ENCODE measurements around the gene APPL1. TPM values are rescaled to one million over a fixed set of nuclear protein-coding genes. Genes with fewer than 3 reads are reported as not detected.
A peak's percentile ranks its signal among the peaks of the same experiment; 100 is the strongest.

APPL1 gene
- total and polyA plus RNA-seq, 9 of the 15 experiments (the other 6 are each of a cell fraction or from before 2014, with no cell fraction given) = 2.8 to 12.3 (median 7.1) TPM

DNA sequence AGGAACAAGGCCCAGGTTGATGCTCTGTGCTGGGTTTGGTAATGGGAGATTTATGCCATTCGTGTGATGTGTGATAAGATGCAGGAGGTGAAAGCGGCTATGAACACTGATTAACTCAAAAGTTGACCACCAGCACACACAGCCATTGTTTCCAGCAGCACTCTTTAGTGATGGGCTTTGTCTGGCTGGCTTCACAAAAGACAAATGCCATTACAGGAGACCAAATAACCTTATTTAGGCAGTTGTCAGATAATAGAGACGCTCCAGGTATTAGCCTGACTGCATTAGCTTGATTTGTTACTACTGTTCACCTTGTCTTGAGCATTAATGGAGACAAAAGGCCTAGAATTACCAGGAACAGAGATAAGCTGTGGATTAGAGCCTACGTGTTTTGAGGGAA, 32.9 kb upstream of the APPL1 start (continued):
- TF ChIP-seq CTCF (IDR thresholded peaks at IDR 0.05 in 2 of 3, conservative IDR thresholded peaks at IDR 0.05 in 1 of 3; ENCODE audit: insufficient read depth in 2 of 3, low read depth in 1 of 3, low read length in 3 of 3) (no peak), TFAM (CRISPR knock-in tag; conservative IDR thresholded peaks at IDR 0.05) (no peak), ATF1 (CRISPR knock-in tag; IDR thresholded peaks at IDR 0.05) (no peak), ATF1 (tag; IDR thresholded peaks at IDR 0.05) (no peak)

DNA sequence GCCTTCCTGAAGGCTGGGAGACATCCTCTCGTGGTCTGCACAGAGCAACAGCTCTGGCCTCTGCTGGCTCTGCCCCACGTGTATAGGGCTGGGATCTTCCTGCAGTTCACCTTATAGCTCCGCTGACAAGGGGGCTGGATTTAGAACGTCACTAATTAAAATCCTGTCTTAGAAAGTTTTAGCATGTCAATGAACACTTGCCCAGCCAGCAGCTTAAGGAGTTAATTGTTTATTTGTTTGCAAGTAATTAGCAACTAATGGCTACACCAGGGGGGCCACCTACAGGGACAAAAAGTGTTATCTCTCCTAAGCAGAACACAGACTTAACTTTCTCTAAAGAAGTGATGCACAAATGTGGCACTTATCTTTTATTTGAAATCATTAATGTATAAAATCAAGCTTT, 27.6 kb upstream of the APPL1 start, which contains the start of gene HESX1:
HESX1 (minus strand) TSS at position 84 of the 403 bp plus-strand sequence; CDS start at position 24, 60 bp downstream.
- WGBS (ENCODE audit: insufficient coverage, low coverage, missing lambda C conversion rate) = 6% methylated on average over 4 of the region's 4 CpGs
- intact Hi-C loops (cut with micrococcal nuclease) = no loop called here
- Histone ChIP-seq H3K9ac (ENCODE audit: insufficient read depth in 1 of 2, low read depth in 2 of 2, low read length in 2 of 2) (peak within 1 kb of the TSS in 1 of 2 experiments; percentile 58; a peak in 2 of 4 replicates), H3K9me3 (replicated peaks; ENCODE audit: control insufficient read depth, insufficient read depth, low read depth, low read length) (no peaks in the 10 kb centered on the region), H3K27ac (ENCODE audit: extremely low read depth, low read depth, low read length) (no peak within 1 kb of the TSS), H2AFZ (ENCODE audit: low read depth, low read length) (peak within 1 kb of the TSS; percentile 9; the same call in 1 of the 2 replicates), H3K4me3 (no peak within 1 kb of the TSS), H3K36me3 (ENCODE audit: control insufficient read depth, insufficient read depth, low read length) (no peaks in the 10 kb centered on the region), H3K79me2 (ENCODE audit: control insufficient read depth, insufficient read depth, low read length) (no peaks in the 10 kb centered on the region), H4K20me1 (replicated peaks; ENCODE audit: control insufficient read depth, insufficient read depth, low read length) (no peaks in the 10 kb centered on the region), H3K27me3 (ENCODE audit: control insufficient read depth in 2 of 2, insufficient read depth in 2 of 2, low read length in 2 of 2) (no peaks in the 10 kb centered on the region), H3K4me1 (replicated peaks in 1 of 2; ENCODE audit: control insufficient read depth in 2 of 2, insufficient read depth in 2 of 2, low read length in 2 of 2) (no peaks in the 10 kb centered on the region; a peak in 2 of 5 replicates), H3K4me2 (ENCODE audit: insufficient read depth, low read length) (no peak within 1 kb of the TSS), H3K9me1 (ENCODE audit: control insufficient read depth, insufficient read depth, low read length) (no peaks in the 10 kb centered on the region)
- DNase-seq (ENCODE audit: extremely low read depth in 1 of 4, low spot score in 3 of 4) (peak in 3 of 4 experiments; percentile 8 to 20 (median 10)), FAIRE-seq (no peak), ATAC-seq (peak; percentile 84)
- ChIA-PET CTCF (ENCODE audit: low intra/inter-chr PET ratio) (no interaction called here), POLR2A (interaction anchor here (0.6 to 1.4 kb wide), 2 partner anchors 9 to 646 kb away, joined by 3 to 5 read pairs; no protein-coding TSS in a partner anchor)
- in situ Hi-C loops (cut with MboI) = no loop called here
- BruUV-seq (replicated peaks) = no TSS peak
- TF ChIP-seq CHD1 (IDR thresholded peaks at IDR 0.05; ENCODE audit: low read length) (no peak), U2AF1 (optimal IDR thresholded peaks at IDR 0.05; ENCODE audit: low read depth, low read length) (no peak), JUNB (CRISPR knock-in tag; conservative IDR thresholded peaks at IDR 0.05) (no peak), ZNF707 (CRISPR knock-in tag; conservative IDR thresholded peaks at IDR 0.05) (no peak), POLR2AphosphoS2 (IDR thresholded peaks at IDR 0.05; ENCODE audit: low read length) (no peak), TFAM (CRISPR knock-in tag; conservative IDR thresholded peaks at IDR 0.05) (no peak), ZC3H11A (IDR thresholded peaks at IDR 0.05; ENCODE audit: low read depth, low read length) (no peak), SOX6 (IDR thresholded peaks at IDR 0.05) (no peak), HMGN3 (IDR thresholded peaks at IDR 0.05; ENCODE audit: borderline replicate concordance, extremely low read depth, insufficient read length, low read depth, low read length) (no peak), ZNF274 (IDR thresholded peaks at IDR 0.05; ENCODE audit: borderline replicate concordance, low read depth, low read length) (no peak), TEAD4 (IDR thresholded peaks at IDR 0.05; ENCODE audit: low read length) (no peak), TEAD4 (CRISPR knock-in tag; IDR thresholded peaks at IDR 0.05; ENCODE audit: borderline replicate concordance) (no peak), POLR2A (conservative IDR thresholded peaks at IDR 0.05) (no peak), HLTF (IDR thresholded peaks at IDR 0.05) (no peak), LEF1 (IDR thresholded peaks at IDR 0.05) (no peak), ZNF121 (CRISPR knock-in tag; conservative IDR thresholded peaks at IDR 0.05) (no peak)
- TF ChIP-seq, protein P1, sequence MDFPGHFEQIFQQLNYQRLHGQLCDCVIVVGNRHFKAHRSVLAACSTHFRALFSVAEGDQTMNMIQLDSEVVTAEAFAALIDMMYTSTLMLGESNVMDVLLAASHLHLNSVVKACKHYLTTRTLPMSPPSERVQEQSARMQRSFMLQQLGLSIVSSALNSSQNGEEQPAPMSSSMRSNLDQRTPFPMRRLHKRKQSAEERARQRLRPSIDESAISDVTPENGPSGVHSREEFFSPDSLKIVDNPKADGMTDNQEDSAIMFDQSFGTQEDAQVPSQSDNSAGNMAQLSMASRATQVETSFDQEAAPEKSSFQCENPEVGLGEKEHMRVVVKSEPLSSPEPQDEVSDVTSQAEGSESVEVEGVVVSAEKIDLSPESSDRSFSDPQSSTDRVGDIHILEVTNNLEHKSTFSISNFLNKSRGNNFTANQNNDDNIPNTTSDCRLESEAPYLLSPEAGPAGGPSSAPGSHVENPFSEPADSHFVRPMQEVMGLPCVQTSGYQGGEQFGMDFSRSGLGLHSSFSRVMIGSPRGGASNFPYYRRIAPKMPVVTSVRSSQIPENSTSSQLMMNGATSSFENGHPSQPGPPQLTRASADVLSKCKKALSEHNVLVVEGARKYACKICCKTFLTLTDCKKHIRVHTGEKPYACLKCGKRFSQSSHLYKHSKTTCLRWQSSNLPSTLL (IDR thresholded peaks at IDR 0.05) = no peak

All from K562 (cell line).